Endothelial cell of umbilical vein (primary cell): ENCODE results near the gene ADD1. TPM values are rescaled to one million over a fixed set of nuclear protein-coding genes. Genes with fewer than 3 reads are reported as not detected.

Source experiments
- BruUV-seq: library from RNA; stranded (reverse); fragments of 400-500 nt; replicated peaks from 2 replicates; lab custom pipeline; 2021; lab: Mats Ljungman, UMichigan
- CTCF ChIA-PET: fragments of 300-600, 350-600 bp; sonication (Branson Sonifier 250); formaldehyde crosslinking; loops from one replicate; lab custom pipeline; 2021; ENCODE audit warnings: antibody characterized with exemption, inconsistent platforms; lab: Charles Lee
- POLR2A ChIA-PET: fragments of 300-600, 350-600 bp; sonication (Branson Sonifier 250); formaldehyde crosslinking; loops from one replicate; lab custom pipeline; 2021; ENCODE audit warnings: antibody characterized with exemption, inconsistent platforms; lab: Charles Lee
- DNase-seq: peaks from one replicate; pipeline ENCODE4 v3.0.0-alpha.2; 2011; ENCODE audit warnings: low read depth, low spot score
- FAIRE-seq: peaks from 2 replicates; lab custom pipeline; 2011; peaks lifted over from hg19 to GRCh38; lab: Jason Lieb, UNC
- H2AFZ ChIP-seq: 2 replicates; pipeline ENCODE4 v1.6.0; 2012; ENCODE audit warnings: low read depth, low read length, control low read depth, inconsistent platforms
- H3K27ac ChIP-seq: 2 replicates; pipeline ENCODE4 v1.5.1; 2011; ENCODE audit warnings: low read depth, mild to moderate bottlenecking, control low read depth, low read length, moderate library complexity; ENCODE audit not compliant: insufficient read depth
- H3K27me3 ChIP-seq, 2 experiments: 2 replicates each; pipeline versions ENCODE4 v1.6.0 to v1.6.1; 2011; ENCODE audit warnings: low read length in 2 of 2, mixed read lengths in 1 of 2; ENCODE audit not compliant: control insufficient read depth in 2 of 2, insufficient read depth in 2 of 2
- H3K36me3 ChIP-seq, 2 experiments: 2 replicates in 1 of 2; 3 replicates in 1 of 2; pipeline ENCODE4 v1.5.1; 2011; ENCODE audit warnings: low read length in 2 of 2, mild to moderate bottlenecking in 1 of 2, moderate library complexity in 1 of 2; ENCODE audit not compliant: control insufficient read depth in 2 of 2, insufficient read depth in 2 of 2; ENCODE audit errors: extremely low read depth in 1 of 2
- H3K4me1 ChIP-seq: 3 replicates; pipeline ENCODE4 v1.5.1; 2011; ENCODE audit warnings: mild to moderate bottlenecking, low read length; ENCODE audit not compliant: control insufficient read depth, insufficient read depth; ENCODE audit errors: extremely low read depth
- H3K4me2 ChIP-seq: 2 replicates; pipeline ENCODE4 v1.6.1; 2011; ENCODE audit warnings: low read length, control low read depth, mixed read lengths; ENCODE audit not compliant: insufficient read depth
- H3K4me3 ChIP-seq, 3 experiments: fragments of 200-600 bp in 1 of 3; sonication (generic), shearing (Covaris generic) in 1 of 3; replicated peaks in 1 of 3; 2 replicates each; pipeline ENCODE4 v1.5.1; 2011 to 2016; ENCODE audit warnings: control low read depth in 3 of 3, low read length in 3 of 3, mild to moderate bottlenecking in 2 of 3, inconsistent platforms in 1 of 3, low read depth in 1 of 3, moderate library complexity in 1 of 3; ENCODE audit not compliant: insufficient read depth in 1 of 3
- H3K79me2 ChIP-seq: 2 replicates; pipeline ENCODE4 v1.6.0; 2012; ENCODE audit warnings: low read length, inconsistent platforms; ENCODE audit not compliant: control insufficient read depth, insufficient read depth
- H3K9ac ChIP-seq: replicated peaks from 2 replicates; pipeline ENCODE3; 2011; ENCODE audit warnings: low read length, control low read depth; ENCODE audit not compliant: insufficient read depth; ENCODE audit errors: extremely low read depth
- H3K9me1 ChIP-seq: replicated peaks from 3 replicates; pipeline ENCODE4 v1.6.0; 2011; ENCODE audit warnings: mild to moderate bottlenecking, low read length; ENCODE audit not compliant: control insufficient read depth, insufficient read depth; ENCODE audit errors: extremely low read depth
- H3K9me3 ChIP-seq: replicated peaks from 2 replicates; pipeline ENCODE4 v1.5.1; 2012; ENCODE audit warnings: low read length, inconsistent platforms; ENCODE audit not compliant: control insufficient read depth, insufficient read depth
- H4K20me1 ChIP-seq: replicated peaks from 2 replicates; pipeline ENCODE3; 2011; ENCODE audit warnings: mild to moderate bottlenecking, low read length; ENCODE audit not compliant: control insufficient read depth, insufficient read depth; ENCODE audit errors: extremely low read depth
- EZH2 ChIP-seq: IDR thresholded peaks from 2 replicates; pipeline ENCODE4 v1.6.1; 2012; ENCODE audit warnings: borderline replicate concordance, low read depth, mild to moderate bottlenecking, moderate library complexity, low read length, inconsistent platforms; ENCODE audit not compliant: severe bottlenecking
- FOS ChIP-seq: IDR thresholded peaks from 2 replicates; pipeline ENCODE4 v1.6.1; 2011; ENCODE audit warnings: mild to moderate bottlenecking, low read length, moderate library complexity, borderline replicate concordance; ENCODE audit not compliant: insufficient read depth
- GATA2 ChIP-seq: IDR thresholded peaks from 2 replicates; pipeline ENCODE4 v1.7.0; 2011; ENCODE audit warnings: low read depth, mild to moderate bottlenecking, moderate library complexity, mixed read lengths, low read length; ENCODE audit not compliant: insufficient read length, insufficient read depth
- JUN ChIP-seq: IDR thresholded peaks from 2 replicates; pipeline ENCODE4 v1.6.1; 2011; ENCODE audit warnings: borderline replicate concordance, low read depth; ENCODE audit not compliant: insufficient read length, insufficient read depth
- MYC ChIP-seq: IDR thresholded peaks from one replicate; pipeline ENCODE4 v1.6.1; 2011; ENCODE audit warnings: mild to moderate bottlenecking, low read depth, low read length
- POLR2A ChIP-seq: IDR thresholded peaks from 2 replicates; pipeline ENCODE4 v1.6.1; 2012; ENCODE audit warnings: low read depth, mild to moderate bottlenecking, control low read depth, low read length
- POLR2AphosphoS5 ChIP-seq: IDR thresholded peaks from 2 replicates; pipeline ENCODE4 v1.6.1; 2012; ENCODE audit warnings: low read depth, mild to moderate bottlenecking, control low read depth, low read length, moderate library complexity; ENCODE audit not compliant: insufficient read depth
- dilution Hi-C: fragments of 300-500 bp; cut with MboI; formaldehyde crosslinking; loops from one replicate; pipeline ENCODE4 v1.15.0; 2019; ENCODE audit warnings: low sequenced_read_pairs; ENCODE audit not compliant: extremely low pct_ligation_motif_present
- intact Hi-C: fragments of 100-400 bp; cut with micrococcal nuclease; formaldehyde crosslinking; loops from one replicate; pipeline ENCODE4 v1.10.0; 2022
- polyA plus RNA-seq, 4 experiments: library from polyadenylated mRNA; depleted of rRNA in 3 of 4; stranded (reverse) in 3 of 4; unstranded in 1 of 4; fragments of >200 nt; gene quantifications; 2 replicates each; pipeline versions ENCODE4 v1.2.1 to v1.2.3, GENCODE V29; 2011 to 2012; ENCODE audit warnings: missing spikeins in 1 of 4
- total RNA-seq: library from RNA; stranded (reverse); gene quantifications from 2 replicates; pipeline ENCODE4 v1.2.3, GENCODE V29; 2021
- TF ChIP-seq, protein P1 (sequence below), 2 donors: IDR thresholded peaks; 1 replicate in 1 of 2; 2 replicates in 1 of 2; pipeline ENCODE4 v1.5.1; 2011; ENCODE audit warnings: low read length in 2 of 2, mild to moderate bottlenecking in 2 of 2, moderate library complexity in 2 of 2, control low read depth in 1 of 2, inconsistent platforms in 1 of 2, low read depth in 1 of 2; ENCODE audit not compliant: insufficient read depth in 1 of 2; ENCODE audit errors: extremely low read depth in 1 of 2
- TF ChIP-seq, protein P2 (sequence below): IDR thresholded peaks from 2 replicates; pipeline ENCODE4 v1.6.1; 2011; ENCODE audit not compliant: insufficient read depth, insufficient read length

ADD1 gene
- total and polyA plus RNA-seq, 2 donors (not counting 3 experiments of a cell fraction or from before 2014, with no cell fraction given): 219 to 305 TPM

DNA sequence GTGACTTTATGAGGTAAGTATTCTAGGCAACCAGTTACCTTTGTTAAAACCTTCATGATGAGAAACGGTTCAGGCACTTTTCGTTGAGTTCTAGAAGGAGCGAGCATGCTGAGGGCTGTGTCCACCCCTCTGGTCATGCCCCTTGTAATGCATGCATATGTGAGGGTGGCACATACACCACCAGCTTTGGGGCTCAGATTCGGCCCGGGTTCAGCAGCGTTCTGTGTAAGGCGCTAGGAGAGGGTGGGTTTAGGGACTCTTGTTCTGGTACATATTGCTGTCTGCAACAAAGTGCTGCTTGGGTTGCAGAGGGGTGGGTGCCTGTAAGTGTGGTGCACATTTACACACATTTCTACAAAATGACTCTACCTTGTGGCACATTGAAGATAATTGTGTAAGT lies 65.0 kb downstream of the ADD1 start:
- H3K9me1 ChIP-seq: no peaks in the 10 kb centered on the region
- no peak overlapping the region for H3K4me2 ChIP-seq
- FAIRE-seq: no peak
- TF ChIP-seq GATA2 (no peak), POLR2AphosphoS5 (no peak), MYC (no peak), FOS (no peak), EZH2 (no peak), JUN (no peak), POLR2A (no peak)
- TF ChIP-seq, protein P1, sequence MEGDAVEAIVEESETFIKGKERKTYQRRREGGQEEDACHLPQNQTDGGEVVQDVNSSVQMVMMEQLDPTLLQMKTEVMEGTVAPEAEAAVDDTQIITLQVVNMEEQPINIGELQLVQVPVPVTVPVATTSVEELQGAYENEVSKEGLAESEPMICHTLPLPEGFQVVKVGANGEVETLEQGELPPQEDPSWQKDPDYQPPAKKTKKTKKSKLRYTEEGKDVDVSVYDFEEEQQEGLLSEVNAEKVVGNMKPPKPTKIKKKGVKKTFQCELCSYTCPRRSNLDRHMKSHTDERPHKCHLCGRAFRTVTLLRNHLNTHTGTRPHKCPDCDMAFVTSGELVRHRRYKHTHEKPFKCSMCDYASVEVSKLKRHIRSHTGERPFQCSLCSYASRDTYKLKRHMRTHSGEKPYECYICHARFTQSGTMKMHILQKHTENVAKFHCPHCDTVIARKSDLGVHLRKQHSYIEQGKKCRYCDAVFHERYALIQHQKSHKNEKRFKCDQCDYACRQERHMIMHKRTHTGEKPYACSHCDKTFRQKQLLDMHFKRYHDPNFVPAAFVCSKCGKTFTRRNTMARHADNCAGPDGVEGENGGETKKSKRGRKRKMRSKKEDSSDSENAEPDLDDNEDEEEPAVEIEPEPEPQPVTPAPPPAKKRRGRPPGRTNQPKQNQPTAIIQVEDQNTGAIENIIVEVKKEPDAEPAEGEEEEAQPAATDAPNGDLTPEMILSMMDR (IDR thresholded peaks at IDR 0.05; ENCODE audit: extremely low read depth in 1 of 2, insufficient read depth in 1 of 2, low read depth in 1 of 2, low read length in 2 of 2): no peak
- TF ChIP-seq, protein P2, sequence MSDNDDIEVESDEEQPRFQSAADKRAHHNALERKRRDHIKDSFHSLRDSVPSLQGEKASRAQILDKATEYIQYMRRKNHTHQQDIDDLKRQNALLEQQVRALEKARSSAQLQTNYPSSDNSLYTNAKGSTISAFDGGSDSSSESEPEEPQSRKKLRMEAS: no peak
- no peaks in the 10 kb centered on the region for H4K20me1 ChIP-seq
- H3K27me3 ChIP-seq: no peaks in the 10 kb centered on the region
- H3K9ac ChIP-seq: no peak overlapping the region
- BruUV-seq: no TSS peak
- no peak for DNase-seq
- intact Hi-C loops (no loop called here), dilution Hi-C loops (no loop called here)
- H3K9me3 ChIP-seq: no peaks in the 10 kb centered on the region
- peaks cover 26 to 59% of the 10 kb centered on the region in 2 experiments for H3K36me3 ChIP-seq
- H3K79me2 ChIP-seq: no peaks in the 10 kb centered on the region
- no peak overlapping the region for H3K4me3 ChIP-seq
- ChIA-PET CTCF (no interaction called here), POLR2A (no interaction called here)
- no peak overlapping the region for H2AFZ ChIP-seq
- H3K4me1 ChIP-seq: no peaks in the 10 kb centered on the region
- no peak overlapping the region for H3K27ac ChIP-seq
